Caco-2 (cell line): ENCODE results near the gene LILRB1. TPM values are rescaled to one million over a fixed set of nuclear protein-coding genes. Genes with fewer than 3 reads are reported as not detected.
"Not testable (repeated sequence)": the region's sequence is repeated elsewhere in the genome, so short reads cannot be mapped to it uniquely, and the experiment has no call there.

Experiments
- Bru-seq: library from RNA; stranded (reverse); fragments of 400-500 nt; gene quantifications from one replicate; lab custom pipeline; 2021; lab: Mats Ljungman, UMichigan
- BruChase-seq, 2 experiments: library from RNA; stranded (reverse); fragments of 400-500 nt; gene quantifications; one replicate each; lab custom pipeline; 2021; lab: Mats Ljungman, UMichigan
- BruUV-seq: library from RNA; stranded (reverse); fragments of 400-500 nt; replicated peaks from 2 replicates; lab custom pipeline; 2021; lab: Mats Ljungman, UMichigan
- CTCF ChIA-PET: fragments of 300-600 bp; sonication (Branson Sonifier 250); formaldehyde crosslinking; loops from one replicate; lab custom pipeline; 2022; ENCODE audit warnings: antibody characterized with exemption; lab: Charles Lee
- POLR2A ChIA-PET: fragments of 300-600 bp; sonication (Branson Sonifier 250); formaldehyde crosslinking; loops from one replicate; lab custom pipeline; 2022; ENCODE audit warnings: antibody characterized with exemption; lab: Charles Lee
- DNase-seq, 2 experiments: peaks; one replicate each; pipeline versions ENCODE4 v3.0.0 to v3.0.0-alpha.2; 2020 to 2022
- H3K27me3 ChIP-seq: replicated peaks from 2 replicates; pipeline ENCODE4 v1.6.0; 2011; ENCODE audit warnings: low read length; ENCODE audit not compliant: control insufficient read depth, insufficient read depth
- H3K36me3 ChIP-seq: 2 replicates; pipeline ENCODE4 v1.5.1; 2011; ENCODE audit warnings: low read length; ENCODE audit not compliant: control insufficient read depth, insufficient read depth
- H3K4me1 ChIP-seq: fragments of 250-450 bp; sonication (Bioruptor Pico); 2 replicates; pipeline ENCODE4 v1.5.1; 2020; ENCODE audit warnings: mild to moderate bottlenecking
- H3K4me3 ChIP-seq: 2 replicates; pipeline ENCODE4 v1.5.1; 2011; ENCODE audit warnings: low read depth, mild to moderate bottlenecking, control low read depth, low read length
- H3K9me3 ChIP-seq: fragments of 250-450 bp; sonication (Bioruptor Pico); 2 replicates; pipeline ENCODE4 v1.5.1; 2020; ENCODE audit warnings: mild to moderate bottlenecking, moderate library complexity
- H3K27ac Mint-ChIP-seq: one replicate; pipeline ENCODE4 v1.8.0; 2022; ENCODE audit warnings: mixed read lengths; ENCODE audit not compliant: unreplicated experiment
- H3K27me3 Mint-ChIP-seq: one replicate; pipeline ENCODE4 v1.8.0; 2022; ENCODE audit warnings: mixed read lengths; ENCODE audit not compliant: insufficient read depth, unreplicated experiment
- H3K36me3 Mint-ChIP-seq: one replicate; pipeline ENCODE4 v1.8.0; 2022; ENCODE audit warnings: mild to moderate bottlenecking, mixed read lengths; ENCODE audit not compliant: insufficient read depth, unreplicated experiment
- H3K4me1 Mint-ChIP-seq: one replicate; pipeline ENCODE4 v1.8.0; 2022; ENCODE audit warnings: low read depth, mixed read lengths; ENCODE audit not compliant: unreplicated experiment
- H3K4me3 Mint-ChIP-seq: one replicate; pipeline ENCODE4 v1.8.0; 2022; ENCODE audit warnings: mild to moderate bottlenecking, moderate library complexity, mixed read lengths; ENCODE audit not compliant: unreplicated experiment
- H3K9me3 Mint-ChIP-seq: one replicate; pipeline ENCODE4 v1.8.0; 2022; ENCODE audit warnings: mixed read lengths; ENCODE audit not compliant: unreplicated experiment
- CTCF ChIP-seq, 2 experiments: fragments of 200-600 bp in 1 of 2; IDR thresholded peaks; 1 replicate in 1 of 2; 2 replicates in 1 of 2; pipeline versions ENCODE4 v1.5.1 to v1.8.0; 2011 to 2022; ENCODE audit warnings: antibody characterized with exemption in 1 of 2, control low read depth in 1 of 2, inconsistent platforms in 1 of 2, low read depth in 1 of 2, low read length in 1 of 2, mild to moderate bottlenecking in 1 of 2, moderate library complexity in 1 of 2; ENCODE audit not compliant: insufficient read depth in 1 of 2, severe bottlenecking in 1 of 2, unreplicated experiment in 1 of 2
- intact Hi-C: fragments of 100-400 bp; cut with micrococcal nuclease; formaldehyde crosslinking; loops from one replicate; pipeline ENCODE4 v1.10.0; 2022; ENCODE audit not compliant: unreplicated experiment
- long read RNA-seq: library from polyadenylated mRNA; stranded (forward); transcript quantifications from one replicate; pipeline ENCODE4 v2.0.0, GENCODE V29; 2022
- total RNA-seq: library from RNA; stranded (reverse); gene quantifications from 2 replicates; pipeline ENCODE4 v1.2.3, GENCODE V29; 2022

LILRB1 gene
- total RNA-seq (not detected in 2 replicates), Bru-seq, nascent RNA (not detected), BruChase-seq, experiment 1, labeled RNA remaining after a 2-hour chase (not detected), BruChase-seq, experiment 2, labeled RNA remaining after a 6-hour chase (not detected)
- long read RNA-seq, result 0 reads

GRCh38 chr19:54630262-54630661, at the start of gene LILRB1:
LILRB1 (plus strand) TSS chr19:54630484; CDS start chr19:54631074, 590 bp downstream.
- CTCF ChIA-PET, result not testable (repeated sequence)

GRCh38 chr19:54586397-54586796, 43.9 kb upstream of the LILRB1 start:
- Histone ChIP-seq H3K36me3 (no peaks in the 10 kb centered on the region), H3K9me3 (no peaks in the 10 kb centered on the region), H3K27me3 (no peaks in the 10 kb centered on the region), H3K4me1 (no peaks in the 10 kb centered on the region), H3K4me3 (no peak overlapping the region)
- no peak overlapping the region for H3K27ac Mint-ChIP-seq
- CTCF ChIA-PET, result no interaction called here
- intact Hi-C loops, result no loop called here
- DNase-seq, result no peak
- H3K9me3 Mint-ChIP-seq, result no peaks in the 10 kb centered on the region
- no peaks in the 10 kb centered on the region for H3K4me1 Mint-ChIP-seq
- peaks cover 29% of the 10 kb centered on the region for H3K27me3 Mint-ChIP-seq
- TF ChIP-seq CTCF (IDR thresholded peaks at IDR 0.05; ENCODE audit: insufficient read depth in 1 of 2, low read depth in 1 of 2, low read length in 1 of 2, severe bottlenecking in 1 of 2, unreplicated experiment in 1 of 2), result no peak
- no peak overlapping the region for H3K4me3 Mint-ChIP-seq
- BruUV-seq, result no TSS peak
- no peaks in the 10 kb centered on the region for H3K36me3 Mint-ChIP-seq
- POLR2A ChIA-PET, result no interaction called here

More at GRCh38 chr19:54630262-54630661, at the start of gene LILRB1:
- H3K27ac Mint-ChIP-seq, H3K4me1 ChIP-seq, H3K9me3 Mint-ChIP-seq, BruUV-seq, H3K4me3 ChIP-seq, H3K4me3 Mint-ChIP-seq, DNase-seq, H3K36me3 Mint-ChIP-seq, H3K36me3 ChIP-seq, H3K4me1 Mint-ChIP-seq, H3K9me3 ChIP-seq, POLR2A ChIA-PET, H3K27me3 ChIP-seq: not testable (repeated sequence)
- intact Hi-C loops, result loop anchor here (5.0 kb wide), 1 partner anchor 333 kb away; no protein-coding TSS in a partner anchor
- H3K27me3 Mint-ChIP-seq, result peaks cover 24% of the 10 kb centered on the region

DNA sequence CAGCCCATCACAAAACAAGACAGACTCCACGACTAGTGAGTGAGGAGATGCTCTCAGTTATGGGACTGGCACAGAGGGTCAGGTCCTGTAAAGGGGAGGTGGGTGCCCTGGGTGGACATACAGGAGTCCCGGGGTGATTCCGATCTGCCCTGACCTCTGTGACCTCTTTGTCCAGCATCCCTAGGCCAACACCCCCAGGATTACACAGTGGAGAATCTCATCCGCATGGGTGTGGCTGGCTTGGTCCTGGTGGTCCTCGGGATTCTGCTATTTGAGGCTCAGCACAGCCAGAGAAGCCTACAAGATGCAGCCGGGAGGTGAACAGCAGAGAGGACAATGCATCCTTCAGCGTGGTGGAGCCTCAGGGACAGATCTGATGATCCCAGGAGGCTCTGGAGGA, 43.3 kb upstream of the LILRB1 start:
- no peaks in the 10 kb centered on the region for H3K4me1 ChIP-seq
- intact Hi-C loops, result no loop called here
- no peaks in the 10 kb centered on the region for H3K27me3 ChIP-seq
- no peaks in the 10 kb centered on the region for H3K9me3 Mint-ChIP-seq
- H3K4me1 Mint-ChIP-seq, result no peaks in the 10 kb centered on the region
- H3K4me3 Mint-ChIP-seq, result no peak overlapping the region
- POLR2A ChIA-PET, result no interaction called here
- no peak overlapping the region for H3K4me3 ChIP-seq
- no peak for TF ChIP-seq CTCF (IDR thresholded peaks at IDR 0.05; ENCODE audit: insufficient read depth in 1 of 2, low read depth in 1 of 2, low read length in 1 of 2, severe bottlenecking in 1 of 2, unreplicated experiment in 1 of 2)
- CTCF ChIA-PET, result no interaction called here
- BruUV-seq, result no TSS peak
- H3K36me3 Mint-ChIP-seq, result no peaks in the 10 kb centered on the region
- H3K36me3 ChIP-seq, result no peaks in the 10 kb centered on the region
- H3K9me3 ChIP-seq, result no peaks in the 10 kb centered on the region
- no peak for DNase-seq
- H3K27ac Mint-ChIP-seq, result no peak overlapping the region
- peaks cover 34% of the 10 kb centered on the region for H3K27me3 Mint-ChIP-seq

DNA sequence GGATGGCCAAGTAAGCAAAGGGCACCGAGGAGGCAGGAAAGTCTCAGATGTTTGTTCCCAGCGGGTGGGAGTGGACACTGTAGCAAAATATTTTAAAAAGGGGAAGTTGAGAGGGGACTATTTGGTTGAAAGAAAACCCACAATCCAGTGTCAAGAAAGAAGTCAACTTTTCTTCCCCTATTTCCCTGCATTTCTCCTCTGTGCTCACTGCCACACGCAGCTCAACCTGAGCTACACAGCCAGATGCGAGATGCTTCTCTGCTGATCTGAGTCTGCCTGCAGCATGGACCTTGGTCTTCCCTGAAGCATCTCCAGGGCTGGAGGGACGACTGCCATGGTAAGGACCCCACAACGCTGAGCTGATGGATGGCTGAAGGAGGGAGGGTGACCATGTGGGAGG, 36.8 kb upstream of the LILRB1 start, which contains the start of gene LILRA1:
TSS of gene LILRA1 (plus strand) at position 188 of the 400 bp plus-strand sequence. CDS start 613 bp downstream, outside the sequence.
- intact Hi-C loops, result not testable (repeated sequence)

DNA sequence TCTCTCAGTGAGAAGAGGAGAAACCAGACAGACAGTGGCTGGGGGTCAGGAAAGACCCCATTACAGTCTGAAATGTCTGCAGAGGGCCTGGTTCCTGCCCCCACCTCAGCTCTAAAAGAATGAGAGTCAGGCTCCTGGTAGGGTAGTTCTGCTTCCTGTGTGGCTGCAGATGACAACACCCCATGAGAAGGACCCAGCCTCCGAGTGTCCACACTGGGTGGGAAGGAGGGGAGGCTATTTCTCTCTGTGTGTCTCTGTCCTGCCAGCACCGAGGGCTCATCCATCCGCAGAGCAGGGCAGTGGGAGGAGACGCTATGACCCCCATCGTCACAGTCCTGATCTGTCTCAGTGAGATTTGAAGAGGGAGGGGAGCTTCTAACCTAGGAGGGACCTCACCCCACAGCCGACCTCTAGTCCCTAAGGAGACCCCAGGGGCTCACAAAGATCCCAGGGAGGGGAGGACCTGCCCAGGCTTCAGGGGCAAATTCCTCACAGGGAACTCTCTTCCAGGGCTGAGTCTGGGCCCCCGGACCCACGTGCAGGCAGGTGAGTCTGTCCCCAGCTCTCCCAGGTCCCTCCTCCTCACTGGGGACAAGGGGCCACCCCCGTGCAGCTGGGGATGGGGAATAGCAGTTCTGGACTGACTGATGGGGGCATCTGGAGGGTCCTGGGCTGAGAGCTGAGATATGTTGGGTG, 36.2 kb upstream of the LILRB1 start:
- H3K9me3 Mint-ChIP-seq, H3K27ac Mint-ChIP-seq, POLR2A ChIA-PET, H3K27me3 ChIP-seq, H3K4me3 Mint-ChIP-seq, BruUV-seq, H3K9me3 ChIP-seq, H3K4me1 ChIP-seq, CTCF ChIA-PET, H3K4me3 ChIP-seq, H3K36me3 Mint-ChIP-seq, DNase-seq, intact Hi-C loops, H3K4me1 Mint-ChIP-seq, H3K36me3 ChIP-seq: not testable (repeated sequence)
- peaks cover 37% of the 10 kb centered on the region for H3K27me3 Mint-ChIP-seq

More for the DNA sequence above, 36.8 kb upstream of the LILRB1 start, which contains the start of gene LILRA1:
- H3K27ac Mint-ChIP-seq, POLR2A ChIA-PET, H3K4me1 ChIP-seq, H3K27me3 ChIP-seq, H3K4me3 ChIP-seq, BruUV-seq, CTCF ChIA-PET, H3K36me3 ChIP-seq, H3K4me3 Mint-ChIP-seq, H3K36me3 Mint-ChIP-seq, H3K4me1 Mint-ChIP-seq, DNase-seq, H3K9me3 Mint-ChIP-seq, H3K9me3 ChIP-seq: not testable (repeated sequence)
- peaks cover 37% of the 10 kb centered on the region for H3K27me3 Mint-ChIP-seq
